Measurements from ENCODE around the gene MCM5. TPM values are rescaled to one million over a fixed set of nuclear protein-coding genes. Genes with fewer than 3 reads are reported as not detected.

MCM5 gene
- total RNA-seq, 1 donor from 2014 or later: 87.6 TPM

DNA sequence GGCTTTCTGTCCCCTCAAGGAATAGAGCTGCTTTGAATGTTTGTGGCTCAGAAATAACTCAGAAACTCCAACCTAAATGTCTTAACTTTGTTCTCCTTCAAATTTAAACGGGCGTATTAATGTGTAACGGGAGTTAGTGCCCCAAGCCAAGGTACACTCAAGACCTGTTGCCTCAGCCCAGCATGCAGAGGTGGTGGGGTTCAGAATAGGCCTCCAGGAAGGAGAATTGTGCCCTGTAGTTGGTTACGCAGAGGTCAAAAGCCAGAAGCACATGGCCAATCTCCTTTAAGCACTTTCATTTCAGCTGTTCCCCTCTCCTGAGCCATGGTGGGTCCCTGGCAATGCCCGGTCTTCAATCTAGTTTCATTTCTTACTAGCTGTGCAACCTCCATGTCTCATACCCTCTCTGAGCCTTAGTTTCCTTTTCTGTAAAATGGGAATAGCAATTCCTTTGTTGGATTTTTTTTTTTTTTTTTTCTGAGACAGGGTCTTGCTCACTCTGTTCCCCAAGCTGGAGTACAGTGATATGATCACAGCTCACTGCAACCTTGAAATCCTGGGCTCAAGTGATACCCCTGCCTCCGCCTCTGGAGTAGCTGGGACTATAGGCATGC lies 14.9 kb upstream of the MCM5 start:
- DNase-seq (ENCODE audit: low read depth): no peak
- H3K4me3 ChIP-seq (ENCODE audit: low read depth, low read length): no peak overlapping the region
- TF ChIP-seq, protein P1, sequence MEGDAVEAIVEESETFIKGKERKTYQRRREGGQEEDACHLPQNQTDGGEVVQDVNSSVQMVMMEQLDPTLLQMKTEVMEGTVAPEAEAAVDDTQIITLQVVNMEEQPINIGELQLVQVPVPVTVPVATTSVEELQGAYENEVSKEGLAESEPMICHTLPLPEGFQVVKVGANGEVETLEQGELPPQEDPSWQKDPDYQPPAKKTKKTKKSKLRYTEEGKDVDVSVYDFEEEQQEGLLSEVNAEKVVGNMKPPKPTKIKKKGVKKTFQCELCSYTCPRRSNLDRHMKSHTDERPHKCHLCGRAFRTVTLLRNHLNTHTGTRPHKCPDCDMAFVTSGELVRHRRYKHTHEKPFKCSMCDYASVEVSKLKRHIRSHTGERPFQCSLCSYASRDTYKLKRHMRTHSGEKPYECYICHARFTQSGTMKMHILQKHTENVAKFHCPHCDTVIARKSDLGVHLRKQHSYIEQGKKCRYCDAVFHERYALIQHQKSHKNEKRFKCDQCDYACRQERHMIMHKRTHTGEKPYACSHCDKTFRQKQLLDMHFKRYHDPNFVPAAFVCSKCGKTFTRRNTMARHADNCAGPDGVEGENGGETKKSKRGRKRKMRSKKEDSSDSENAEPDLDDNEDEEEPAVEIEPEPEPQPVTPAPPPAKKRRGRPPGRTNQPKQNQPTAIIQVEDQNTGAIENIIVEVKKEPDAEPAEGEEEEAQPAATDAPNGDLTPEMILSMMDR (conservative IDR thresholded peaks at IDR 0.05; ENCODE audit: low read depth, low read length): no peak

GRCh38 chr22:35386670-35387288 lies 13.2 kb upstream of the MCM5 start:
- no peak overlapping the region for H3K4me3 ChIP-seq (ENCODE audit: low read depth, low read length)
- no peak for DNase-seq (ENCODE audit: low read depth)
- TF ChIP-seq, protein P1 (conservative IDR thresholded peaks at IDR 0.05; ENCODE audit: low read depth, low read length): no peak

DNA sequence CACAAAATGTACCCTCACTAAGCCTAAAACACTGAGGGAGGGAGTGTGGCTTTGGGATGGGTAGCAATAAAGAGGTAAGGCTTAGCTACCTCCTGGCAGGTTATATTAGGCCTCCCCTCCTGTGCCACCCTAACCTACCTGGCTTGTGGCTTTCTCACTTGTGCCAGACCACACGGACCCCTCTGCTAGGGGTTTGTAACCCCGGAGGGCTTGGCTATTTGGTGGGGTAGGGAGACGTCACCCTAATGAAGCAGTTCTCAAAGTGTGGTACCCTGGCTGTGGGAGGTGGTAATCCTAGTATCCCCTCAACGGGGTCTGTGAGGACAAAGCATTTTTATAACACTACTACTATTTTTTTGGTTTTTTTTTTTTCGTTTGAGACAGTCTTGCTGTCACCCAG lies 9.0 kb upstream of the MCM5 start:
- no peak for DNase-seq (ENCODE audit: low read depth)
- TF ChIP-seq, protein P1 (conservative IDR thresholded peaks at IDR 0.05; ENCODE audit: low read depth, low read length): no peak
- H3K4me3 ChIP-seq (ENCODE audit: low read depth, low read length): no peak overlapping the region

GRCh38 chr22:35392357-35392756 lies 7.6 kb upstream of the MCM5 start:
- no peak overlapping the region for H3K4me3 ChIP-seq (ENCODE audit: low read depth, low read length)
- TF ChIP-seq, protein P1 (conservative IDR thresholded peaks at IDR 0.05; ENCODE audit: low read depth, low read length): no peak
- no peak for DNase-seq (ENCODE audit: low read depth)

- H3K4me3 ChIP-seq (ENCODE audit: low read depth, low read length): no peak overlapping the region
- TF ChIP-seq, protein P1 (conservative IDR thresholded peaks at IDR 0.05; ENCODE audit: low read depth, low read length): no peak
- DNase-seq (ENCODE audit: low read depth): no peak
Observed at GRCh38 chr22:35393116-35394010, 6.6 kb upstream of the MCM5 start.

- no peak for DNase-seq (ENCODE audit: low read depth)
- TF ChIP-seq, protein P1 (conservative IDR thresholded peaks at IDR 0.05; ENCODE audit: low read depth, low read length): no peak
- H3K4me3 ChIP-seq (ENCODE audit: low read depth, low read length): no peak overlapping the region
Observed at GRCh38 chr22:35394011-35394312, 6.0 kb upstream of the MCM5 start.

Measured in epithelial cell of proximal tubule (primary cell).